HG02884 (cell line): ENCODE results near the gene SF3A1.

ENCODE experiments used
- ATAC-seq: cut with Tn5 transposase; IDR thresholded peaks from one replicate; pipeline ENCODE4 v1.9.1; 2021; ENCODE audit warnings: mild to moderate bottlenecking, moderate library complexity; ENCODE audit not compliant: unreplicated experiment

Gene SF3A1

GRCh38 chr22:30289141-30289979 lies 67.3 kb downstream of the SF3A1 start, which contains the start of gene CASTOR1:
CASTOR1 (minus strand) TSS chr22:30289505; CDS start chr22:30289497, 8 bp downstream.
- peak; percentile 76 for ATAC-seq

GRCh38 chr22:30288419-30289140 lies 68.1 kb downstream of the SF3A1 start:
- ATAC-seq, result no peak

- no peak for ATAC-seq
Measured at GRCh38 chr22:30287648-30288418, 68.9 kb downstream of the SF3A1 start.

- no peak for ATAC-seq
Measured at GRCh38 chr22:30286813-30287647, 69.7 kb downstream of the SF3A1 start.

GRCh38 chr22:30286331-30286730 lies 70.4 kb downstream of the SF3A1 start:
- no peak for ATAC-seq

GRCh38 chr22:30285846-30286200 lies 70.9 kb downstream of the SF3A1 start:
- no peak for ATAC-seq

- ATAC-seq, result no peak
Measured at GRCh38 chr22:30285176-30285845, 71.4 kb downstream of the SF3A1 start.

GRCh38 chr22:30284666-30285065 lies 72.0 kb downstream of the SF3A1 start:
- no peak for ATAC-seq

GRCh38 chr22:30284172-30284571 lies 72.5 kb downstream of the SF3A1 start:
- no peak for ATAC-seq

- no peak for ATAC-seq
Measured at GRCh38 chr22:30283342-30283741, 73.4 kb downstream of the SF3A1 start.

- ATAC-seq, result no peak
Measured at GRCh38 chr22:30282616-30283046, 74.1 kb downstream of the SF3A1 start.
